Activated naive CD4-positive, alpha-beta T cell treated with anti-CD3 and anti-CD28 coated beads, Interleukin-2, amount 50 U/mL, for 16 hours (primary cell): ENCODE results near the gene KCNQ2.
"Not testable (repeated sequence)": the region's sequence is repeated elsewhere in the genome, so short reads cannot be mapped to it uniquely, and the experiment has no call there.

ENCODE experiments used
- DNase-seq: peaks from one replicate; pipeline ENCODE4 v3.0.0-alpha.2; 2020

Gene KCNQ2

DNA sequence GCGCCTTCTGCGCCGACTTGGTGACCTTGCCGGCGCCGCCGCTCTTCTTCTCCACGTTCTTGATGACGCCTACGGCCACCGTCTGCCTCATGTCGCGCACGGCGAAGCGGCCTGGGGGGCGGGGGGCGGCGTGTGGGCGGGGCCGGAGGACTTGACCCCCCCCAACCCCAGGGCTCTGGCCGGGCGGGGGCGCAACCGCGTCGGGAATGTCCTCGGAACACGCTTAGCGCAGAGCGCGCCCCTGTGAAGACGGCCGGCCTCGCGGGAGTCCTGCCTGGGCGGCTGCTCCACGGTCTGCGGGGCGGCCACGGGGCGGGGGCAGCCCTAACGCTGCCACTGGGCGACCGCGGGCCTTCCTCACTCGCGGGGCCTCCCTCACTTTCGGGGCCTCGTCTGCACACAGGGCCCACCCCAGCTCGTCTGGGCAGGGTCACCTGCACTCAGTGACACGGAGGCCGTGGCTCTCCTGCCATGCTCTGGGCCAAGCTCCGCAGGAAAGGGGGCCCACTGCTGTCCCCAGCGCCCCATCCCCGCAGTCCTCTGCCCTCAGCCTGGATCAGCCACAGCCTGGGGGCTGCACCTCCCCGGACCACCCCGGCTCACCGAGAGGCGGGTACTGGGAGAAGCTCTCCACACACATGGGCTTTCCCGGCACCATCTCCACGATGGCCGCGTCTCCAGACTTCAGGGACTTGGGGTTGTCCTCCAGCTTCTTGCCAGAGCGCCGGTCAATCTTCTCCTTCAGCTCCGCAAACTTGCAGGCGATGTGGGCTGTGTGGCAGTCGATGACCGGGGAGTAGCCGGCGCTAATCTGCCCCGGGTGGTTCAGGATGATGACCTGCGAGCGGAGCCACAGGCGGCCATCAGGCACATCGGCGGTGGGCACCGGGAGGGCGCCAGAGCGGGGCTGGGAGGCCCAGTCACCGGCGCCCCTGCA lies 16.1 kb upstream of the KCNQ2 start:
- no peak for DNase-seq

- no peak for DNase-seq
Measured at GRCh38 chr20:63487781-63488241, 15.4 kb upstream of the KCNQ2 start.

- DNase-seq: no peak
Measured at GRCh38 chr20:63487116-63487764, 14.8 kb upstream of the KCNQ2 start.

- no peak for DNase-seq
Measured at GRCh38 chr20:63486300-63486855, 13.9 kb upstream of the KCNQ2 start.

DNA sequence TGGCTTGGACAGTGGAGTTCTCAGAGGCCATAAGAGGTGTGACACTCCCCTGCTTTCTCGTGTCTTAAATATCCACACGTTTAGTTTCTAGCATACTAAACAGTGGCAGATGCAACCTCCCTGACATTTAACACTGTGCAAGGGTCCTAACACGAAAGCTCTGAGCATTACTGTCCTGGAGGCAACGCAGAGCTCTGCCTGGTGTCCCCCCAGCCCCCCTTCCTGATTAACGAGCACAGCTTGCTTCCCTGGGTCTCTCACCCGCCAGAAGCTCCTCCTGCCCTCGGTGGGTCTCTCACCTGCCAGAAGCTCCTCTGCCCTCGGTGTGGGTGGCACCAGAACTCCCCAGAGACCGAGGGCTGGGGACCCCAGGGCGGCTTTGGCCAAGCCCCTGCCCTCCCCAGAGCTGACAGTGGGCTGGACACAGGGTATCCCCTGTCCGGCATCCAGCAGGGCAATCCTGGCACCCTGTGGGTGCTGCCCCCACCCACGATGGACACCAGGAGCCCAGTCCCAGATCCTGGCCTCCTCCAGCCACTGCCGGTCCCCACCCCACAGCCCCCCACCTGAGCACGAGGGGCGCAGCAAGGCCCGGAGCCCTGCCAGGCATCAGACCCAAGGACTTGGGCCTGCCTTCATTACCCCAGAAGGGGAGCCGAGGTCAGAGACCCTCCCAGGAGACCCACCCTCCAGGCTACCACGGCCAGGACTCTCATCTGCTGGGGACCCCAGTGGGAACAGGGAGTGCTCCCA lies 12.4 kb upstream of the KCNQ2 start:
- no peak for DNase-seq

DNA sequence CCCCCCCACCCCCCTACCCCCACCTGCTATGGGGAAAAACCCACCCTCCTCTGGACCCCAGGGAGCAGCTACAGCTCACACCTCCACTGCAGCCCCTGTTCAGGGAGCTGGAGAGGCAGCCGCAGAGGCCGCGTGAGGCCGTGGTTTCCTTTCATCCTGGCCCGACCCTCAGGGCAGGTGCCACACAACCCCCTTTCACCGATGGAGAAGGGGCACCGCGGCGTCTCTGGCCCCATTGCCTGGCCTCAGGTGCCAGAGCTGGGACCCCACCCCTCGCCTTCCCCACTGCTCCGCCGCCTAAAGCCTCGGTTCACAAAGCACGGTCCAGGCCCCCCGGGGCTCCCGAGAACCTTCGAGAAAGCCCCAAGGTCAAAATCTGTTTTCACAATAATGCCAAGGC lies 11.8 kb upstream of the KCNQ2 start:
- DNase-seq: no peak

DNA sequence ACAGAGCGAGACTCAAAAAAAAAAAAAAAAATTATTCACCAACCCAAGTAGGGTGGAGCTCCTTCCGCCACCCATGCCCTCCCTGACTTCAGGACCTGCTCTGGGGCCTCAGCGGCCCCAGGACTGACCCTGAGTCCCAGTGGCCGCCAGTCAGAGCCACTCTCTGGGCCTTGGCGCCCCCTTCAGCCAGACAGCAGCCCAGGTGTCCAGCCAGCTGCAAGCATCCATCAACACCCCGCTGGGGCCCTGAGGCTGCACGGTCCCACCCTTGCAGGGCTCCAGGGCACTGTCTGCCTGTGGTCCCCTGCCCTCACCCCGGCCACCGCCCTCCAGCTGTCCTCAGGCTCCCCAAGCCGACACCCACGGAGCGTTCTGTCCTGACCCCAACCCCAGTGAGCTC lies 11.4 kb upstream of the KCNQ2 start:
- no peak for DNase-seq

GRCh38 chr20:63482021-63482587 lies 9.6 kb upstream of the KCNQ2 start:
- no peak for DNase-seq

DNA sequence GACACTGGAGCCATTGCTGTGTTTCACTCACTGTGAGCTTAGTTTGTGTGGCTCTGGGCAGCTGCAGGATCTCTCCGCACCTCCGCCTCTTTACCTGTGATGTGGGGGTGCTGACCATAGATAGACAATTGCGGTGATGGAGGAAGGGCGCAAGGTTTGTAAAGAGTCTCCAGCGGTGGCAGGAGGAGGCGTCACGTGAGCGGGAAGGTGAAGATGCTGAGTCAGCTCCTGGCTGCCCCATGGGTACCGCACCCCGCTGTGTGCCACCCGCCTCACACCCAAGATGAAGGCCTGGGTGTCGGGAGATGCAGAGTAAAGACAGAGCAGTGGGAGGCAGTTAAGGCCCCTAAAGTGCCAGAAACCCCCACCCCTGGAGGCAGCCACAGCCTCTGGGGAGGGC lies 9.0 kb upstream of the KCNQ2 start:
- no peak for DNase-seq

GRCh38 chr20:63479695-63480419 lies 7.4 kb upstream of the KCNQ2 start:
- DNase-seq: not testable (repeated sequence)

DNA sequence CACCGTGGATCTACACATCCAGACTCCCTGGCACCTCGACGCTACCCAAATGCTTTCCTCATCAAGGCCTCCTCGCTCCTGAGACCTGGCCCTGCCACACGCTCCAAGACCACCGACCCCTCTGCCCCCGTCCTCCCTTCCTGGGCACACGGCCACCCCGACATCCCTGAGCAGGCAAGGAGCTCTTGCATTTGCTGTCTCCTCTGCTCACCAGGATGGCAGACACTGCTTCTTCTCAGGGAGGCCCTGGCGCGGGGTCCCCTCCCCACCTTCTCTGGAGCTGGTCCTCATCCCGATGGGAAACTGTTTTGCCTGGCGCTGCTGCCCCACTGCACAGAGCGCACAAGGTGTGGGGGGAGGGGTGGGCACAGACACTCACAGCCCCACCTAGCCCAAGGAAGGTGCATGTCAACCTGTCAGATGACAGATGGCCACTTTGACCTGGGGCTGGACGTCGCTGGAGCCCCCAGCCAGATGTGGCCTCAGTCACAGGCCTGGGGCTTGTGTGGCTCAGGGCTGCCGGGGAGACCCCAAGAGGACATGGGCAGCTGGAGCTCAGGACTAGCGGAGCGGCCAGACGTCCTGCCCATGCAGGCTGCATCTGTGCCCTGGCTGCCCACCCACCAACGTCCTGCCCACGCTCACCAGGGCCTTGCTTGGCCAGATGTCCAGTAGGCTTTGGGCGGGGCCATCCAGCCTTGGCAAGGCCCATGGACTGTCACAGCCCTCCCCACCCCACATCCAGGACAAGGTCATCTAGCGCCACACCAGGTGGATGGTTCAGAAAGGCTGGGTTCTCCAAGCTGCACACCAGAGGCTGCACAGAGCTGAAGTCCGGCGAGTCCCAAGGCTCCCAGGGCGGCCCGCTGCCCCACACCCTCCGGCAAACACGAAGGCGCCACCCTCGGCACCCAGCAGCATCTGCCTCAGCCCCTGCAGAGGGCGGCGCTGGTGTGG lies 6.2 kb upstream of the KCNQ2 start:
- no peak for DNase-seq

DNA sequence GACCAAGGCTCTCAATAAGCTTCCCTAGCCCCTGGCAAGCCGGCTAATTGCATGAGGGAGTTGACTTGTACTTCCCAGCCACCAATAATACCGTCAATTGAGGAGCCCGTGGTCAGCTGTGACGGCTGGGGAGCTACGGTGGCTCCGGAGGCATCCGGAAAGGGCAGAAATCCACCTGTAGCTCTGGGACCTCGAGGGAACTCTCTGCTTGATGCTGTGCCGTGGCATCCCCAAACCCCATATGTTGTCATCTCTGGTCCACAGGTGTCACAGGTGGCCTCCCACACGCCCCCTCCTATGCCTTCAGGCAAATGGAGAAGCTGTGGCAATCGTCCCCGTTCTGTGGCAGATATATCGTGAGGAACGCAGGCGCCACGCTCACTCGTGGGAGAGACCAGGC lies 5.5 kb upstream of the KCNQ2 start:
- DNase-seq: no peak

DNA sequence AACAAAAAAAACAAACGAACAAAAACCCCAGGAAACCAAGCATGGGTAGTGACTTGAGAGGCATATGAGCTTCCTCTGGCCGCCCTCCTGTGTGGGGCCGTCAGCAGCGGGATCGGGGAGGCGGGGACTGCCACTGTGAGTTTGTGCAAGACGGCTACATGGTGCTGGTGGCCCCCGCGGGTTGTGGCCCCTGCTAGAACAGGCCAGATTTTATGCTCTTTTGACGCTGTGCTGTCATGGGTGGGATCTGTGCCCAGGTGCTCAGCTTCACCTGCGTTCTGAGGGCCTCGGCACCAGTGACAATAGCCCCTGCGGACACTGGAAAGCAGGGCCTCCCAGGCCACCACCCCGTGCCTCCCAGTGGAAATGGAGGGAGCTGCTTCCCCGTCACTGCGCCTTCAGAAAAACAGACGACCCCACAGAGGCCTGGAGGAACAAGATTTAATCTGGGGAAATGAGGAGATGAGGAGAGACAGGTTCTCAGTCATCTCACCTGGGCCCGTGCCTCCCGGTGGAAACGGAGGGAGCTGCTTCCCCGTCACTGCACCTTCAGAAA lies 4.7 kb upstream of the KCNQ2 start:
- DNase-seq: no peak

DNA sequence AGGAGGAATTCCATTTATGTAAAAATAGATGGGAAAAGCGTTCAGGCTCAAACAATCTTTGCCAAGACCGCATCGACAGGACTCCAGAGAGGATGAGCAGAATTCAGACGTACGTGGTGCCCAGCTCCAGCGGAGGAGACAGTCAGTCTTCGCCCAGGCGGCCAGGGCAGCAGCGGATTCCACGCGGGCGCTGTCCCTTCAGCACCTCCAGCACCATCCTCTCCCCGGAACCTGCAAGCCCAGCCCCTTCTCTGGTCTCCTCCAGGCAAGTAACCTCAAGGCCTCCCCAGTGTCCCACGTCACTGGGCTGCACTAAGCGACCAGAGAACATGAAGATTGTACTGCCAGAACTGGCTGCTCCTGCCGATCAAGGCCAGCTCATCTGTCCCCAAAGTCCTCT lies 2.8 kb upstream of the KCNQ2 start:
- no peak for DNase-seq

DNA sequence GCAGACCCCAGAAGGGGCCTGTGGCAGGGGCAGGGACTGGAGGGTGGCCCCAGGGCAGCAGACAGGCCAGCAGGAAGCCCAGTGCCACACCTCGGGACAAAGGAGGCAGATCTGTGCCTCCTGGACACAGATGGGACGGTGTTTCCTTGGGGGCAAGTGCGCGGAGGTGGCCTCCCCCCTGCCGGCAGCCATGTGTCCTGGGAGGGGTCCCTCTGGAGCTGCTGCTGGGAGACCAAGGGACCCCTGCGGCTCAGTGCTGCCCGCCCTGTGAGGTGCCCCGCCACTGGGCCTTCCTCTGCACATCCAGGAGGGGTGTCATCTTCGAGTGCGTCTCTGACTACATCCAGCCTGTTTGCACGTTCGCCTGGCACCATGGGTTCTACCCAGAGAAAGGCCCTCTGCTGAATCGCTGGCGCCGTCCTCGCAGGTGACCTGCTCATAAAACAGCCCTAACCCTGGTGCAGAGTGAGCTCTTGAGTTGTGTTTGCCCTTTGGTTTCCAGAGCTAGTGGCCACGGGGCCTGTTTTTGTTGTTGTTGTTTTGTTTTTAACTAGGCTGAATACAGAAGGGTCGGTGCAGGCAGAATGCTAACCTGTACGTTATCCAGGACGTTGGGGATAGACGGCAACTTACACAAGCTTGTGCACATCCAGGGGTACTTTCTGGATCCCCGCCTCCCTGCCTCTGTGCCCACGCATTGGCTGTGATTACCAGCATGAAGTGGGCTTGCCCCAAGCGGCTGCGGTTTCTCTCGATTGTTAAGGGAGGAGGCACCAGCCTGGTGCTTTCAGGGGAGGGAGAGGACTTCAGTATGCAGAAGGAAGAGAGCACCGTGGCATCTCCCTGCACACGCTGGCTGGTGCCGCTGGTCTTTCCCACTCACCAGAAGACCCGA lies 1.3 kb upstream of the KCNQ2 start:
- DNase-seq: no peak

DNA sequence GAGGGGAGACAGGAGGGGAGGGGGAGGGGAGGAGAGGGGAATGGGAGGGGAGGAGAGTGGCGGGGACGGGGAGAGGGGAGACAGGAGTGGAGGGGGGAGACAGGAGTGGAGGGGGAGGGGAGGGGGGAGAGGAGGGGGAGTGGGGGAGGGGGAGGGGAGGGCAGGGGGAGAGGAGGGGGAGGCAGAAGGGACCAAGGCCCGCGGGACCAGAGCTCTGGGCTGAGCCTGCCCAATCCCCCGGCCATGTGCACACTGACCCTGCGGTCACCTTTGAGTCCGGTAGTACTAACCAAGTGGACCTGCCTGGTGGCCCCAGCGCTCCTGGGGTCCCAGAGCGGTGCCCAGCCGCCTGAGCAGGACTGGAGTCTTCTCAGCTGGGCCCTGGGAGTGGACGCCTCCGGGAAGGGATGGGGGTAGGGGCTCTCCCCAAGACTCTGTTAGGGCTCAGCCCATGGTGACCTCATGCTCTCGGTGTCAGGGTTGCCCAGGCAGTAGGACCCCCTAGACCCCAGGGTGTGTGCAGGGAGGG lies 471 bp upstream of the KCNQ2 start:
- no peak for DNase-seq

- DNase-seq: no peak
Measured at GRCh38 chr20:63471717-63471980, 806 bp downstream of the KCNQ2 start.

DNA sequence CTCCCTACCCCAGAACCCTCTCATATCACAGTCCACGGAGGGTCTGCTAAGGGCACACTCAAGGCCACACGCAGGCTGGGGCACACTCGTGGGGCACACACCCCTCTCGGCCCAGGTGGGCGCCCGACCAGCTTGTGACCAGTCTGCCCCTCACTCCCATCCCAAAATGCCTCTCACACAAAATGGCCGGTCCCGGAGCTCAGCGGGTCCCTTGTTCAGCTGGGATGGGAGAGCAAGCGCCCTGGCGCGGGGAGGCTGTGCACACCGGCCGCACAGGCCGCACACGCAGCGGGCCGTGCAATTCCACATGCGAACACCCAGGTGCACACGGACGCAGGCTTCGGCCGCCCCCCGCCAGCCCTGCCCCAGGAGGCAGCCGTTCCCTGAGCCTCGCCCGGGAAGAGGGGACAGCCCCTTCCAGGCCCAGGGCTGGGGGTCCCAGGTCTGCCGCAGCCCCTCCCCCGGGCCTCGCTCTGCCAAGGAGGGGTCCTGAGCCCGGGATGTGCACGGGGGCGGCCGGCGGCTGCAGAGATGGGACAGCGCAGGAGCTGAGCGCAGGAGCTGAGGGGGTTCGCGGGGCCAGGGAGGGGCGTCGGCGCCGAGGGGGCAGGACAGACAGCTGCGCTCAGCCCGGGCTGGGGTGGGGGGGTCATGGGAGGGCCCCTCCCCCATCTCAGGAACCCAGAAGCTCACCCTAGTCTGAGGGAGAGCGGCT lies 1.3 kb downstream of the KCNQ2 start:
- DNase-seq: no peak

DNA sequence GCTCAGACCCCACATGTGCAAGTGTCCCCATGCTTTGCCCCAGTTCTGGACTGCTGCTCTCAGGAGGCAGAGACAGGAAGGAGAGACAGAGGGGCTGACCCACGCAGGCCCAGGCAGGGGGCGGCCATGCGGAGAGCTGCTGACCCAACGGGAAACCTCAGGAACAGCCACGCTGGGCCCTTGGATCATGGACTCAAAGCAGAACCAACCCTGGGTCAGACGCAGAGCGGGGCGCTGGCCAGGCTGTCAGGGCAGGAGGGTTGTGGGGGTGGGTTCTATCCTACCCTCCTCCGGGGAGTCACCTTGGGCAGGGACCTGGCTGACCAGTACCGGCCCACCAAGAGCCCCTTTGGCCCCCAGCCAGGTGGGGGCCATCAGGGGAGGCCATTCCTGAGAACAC lies 2.0 kb downstream of the KCNQ2 start:
- DNase-seq: no peak
